Erythroblast (primary cell): Measurements from ENCODE around the gene SHROOM1.

Experiments used
- GATA1 ChIP-seq: IDR thresholded peaks from 2 replicates; pipeline ENCODE4 v1.6.1; 2011; ENCODE audit warnings: low read depth, mild to moderate bottlenecking, control low read depth, low read length, moderate library complexity
- POLR2A ChIP-seq: IDR thresholded peaks from 2 replicates; pipeline ENCODE4 v1.6.1; 2011; ENCODE audit warnings: mild to moderate bottlenecking, low read length

DNA sequence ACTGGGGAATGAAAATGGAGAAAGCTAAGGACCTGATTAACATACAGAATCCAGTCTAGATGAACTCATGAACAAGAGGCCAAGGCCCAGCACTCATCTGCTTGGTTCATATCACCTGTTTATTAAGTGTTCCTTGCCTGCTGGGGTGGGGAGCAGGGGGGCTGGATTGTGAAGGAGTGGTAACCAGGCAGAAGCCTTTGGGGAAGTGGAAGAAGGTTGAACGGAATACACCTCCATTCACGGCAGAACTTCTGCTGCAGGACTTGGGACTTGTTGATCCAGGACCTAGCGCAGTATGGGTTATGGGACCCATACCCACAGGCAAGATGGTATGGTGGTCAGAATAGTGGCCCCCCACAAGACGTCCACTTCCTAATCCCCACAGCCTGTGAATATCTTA is 44.6 kb downstream of the SHROOM1 start:
- TF ChIP-seq POLR2A (no peak), GATA1 (no peak)
